ENCODE data around the gene FBP2. TPM values are rescaled to one million over a fixed set of nuclear protein-coding genes. Genes with fewer than 3 reads are reported as not detected.

FBP2 gene
- total and polyA plus RNA-seq, 2 of the 4 experiments (the other 2 are of a cell fraction): not detected

- Histone ChIP-seq H3K4me2 (ENCODE audit: low read depth, low read length) (no peak overlapping the region), H3K27ac (ENCODE audit: insufficient read depth, low read length) (no peak overlapping the region), H3K56ac (ENCODE audit: extremely low read depth, insufficient read depth, low read length) (no peak overlapping the region), H3K9ac (ENCODE audit: low read depth, low read length) (no peak overlapping the region), H2BK5ac (ENCODE audit: low read depth, low read length, poor library complexity, severe bottlenecking) (no peak overlapping the region), H3K9me3 (ENCODE audit: control insufficient read depth, insufficient read depth, low read length) (no peaks in the 10 kb centered on the region), H2AFZ (replicated peaks; ENCODE audit: low read length, poor library complexity) (no peak overlapping the region), H3K27me3 (ENCODE audit: control insufficient read depth, insufficient read depth, low read length) (peaks cover 40% of the 10 kb centered on the region), H2AK5ac (ENCODE audit: low read depth, low read length) (no peak overlapping the region), H3K18ac (ENCODE audit: low read depth, low read length) (no peak overlapping the region), H2BK15ac (ENCODE audit: low read depth, low read length) (no peak overlapping the region), H3K4me3 (ENCODE audit: insufficient read depth, low read depth, low read length) (no peak overlapping the region), H3K4me1 (ENCODE audit: control insufficient read depth, insufficient read depth, low read length) (no peaks in the 10 kb centered on the region; the same call in 1 of the 2 replicates), H3K23ac (ENCODE audit: low read depth, low read length) (no peak overlapping the region), H4K8ac (ENCODE audit: low read depth in 2 of 2, low read length in 2 of 2) (no peak overlapping the region), H4K5ac (ENCODE audit: low read depth, low read length) (no peak overlapping the region), H3K4ac (ENCODE audit: low read depth, low read length) (no peak overlapping the region), H2BK20ac (ENCODE audit: low read depth, low read length) (no peak overlapping the region), H4K91ac (ENCODE audit: insufficient read depth, low read depth, low read length) (no peak overlapping the region), H2AK9ac (replicated peaks; ENCODE audit: low read depth, low read length, poor library complexity) (no peak overlapping the region), H3K14ac (replicated peaks; ENCODE audit: low read depth, low read length) (no peak overlapping the region), H3K9me1 (ENCODE audit: insufficient read depth, low read length) (0 out of 2 replicates have a peak, but pooled peaks cover under 1% of the 10 kb centered on the region), H4K20me1 (ENCODE audit: insufficient read depth, low read length) (no peaks in the 10 kb centered on the region), H3K36me3 (ENCODE audit: control insufficient read depth, insufficient read depth, low read length) (no peaks in the 10 kb centered on the region), H2BK120ac (ENCODE audit: low read depth, low read length) (no peak overlapping the region), H3K79me1 (ENCODE audit: low read depth in 1 of 2, low read length in 2 of 2) (no peaks in the 10 kb centered on the region)
- POLR2A ChIA-PET (ENCODE audit: unreplicated experiment): no interaction called here
- TF ChIP-seq MAZ (IDR thresholded peaks at IDR 0.05; ENCODE audit: borderline replicate concordance, low read depth, low read length) (no peak), CEBPB (IDR thresholded peaks at IDR 0.05; ENCODE audit: low read depth, low read length) (no peak), RFX5 (IDR thresholded peaks at IDR 0.05; ENCODE audit: low read depth, low read length) (no peak)
- intact Hi-C loops (cut with micrococcal nuclease): no loop called here
- ATAC-seq (ENCODE audit: low read depth): no peak
- no peak for DNase-seq
- CTCF ChIA-PET: no interaction called here
- no CpG with 5 or more reads among the region's 8 CpGs for WGBS, 2 experiments (ENCODE audit: extremely low coverage in 2 of 2, insufficient read length in 1 of 2)
- in situ Hi-C loops (cut with MboI; ENCODE audit: low sequenced_read_pairs): no loop called here
- dilution Hi-C loops (cut with HindIII; ENCODE audit: low sequenced_read_pairs, unreplicated experiment): no loop called here
- BruUV-seq (replicated peaks): no TSS peak
Observed at GRCh38 chr9:94643176-94643575, 49.6 kb upstream of the FBP2 start.

Data from IMR-90 (cell line).